GM12878 (cell line): ENCODE measurements around the gene NAV3. TPM values are rescaled to one million over a fixed set of nuclear protein-coding genes. Genes with fewer than 3 reads are reported as not detected.

ENCODE experiments used
- ATAC-seq: fragments of 200-7000 bp; cut with Tn5 transposase; 3 replicates; pipeline ENCODE4 v1.9.1; 2020; ENCODE audit warnings: mild to moderate bottlenecking, moderate library complexity
- BruUV-seq: library from RNA; stranded (reverse); fragments of 400-500 nt; replicated peaks from 2 replicates; lab custom pipeline; 2021; lab: Mats Ljungman, UMichigan
- CTCF ChIA-PET: fragments of 300-600 bp; sonication (Branson Sonifier 250); formaldehyde crosslinking; extraction: SDS; loops from one replicate; lab custom pipeline; 2021; ENCODE audit warnings: inconsistent platforms; lab: Yijun Ruan, JAX
- POLR2A ChIA-PET: fragments of 350-600 bp; formaldehyde crosslinking; extraction: SDS; loops from one replicate; lab custom pipeline; 2021; ENCODE audit warnings: inconsistent platforms; lab: Charles Lee
- RAD21 ChIA-PET: fragments of 300-600 bp; sonication (Branson Sonifier 250); formaldehyde crosslinking; loops from one replicate; lab custom pipeline; 2023; ENCODE audit warnings: antibody characterized with exemption; ENCODE audit not compliant: unreplicated experiment; lab: Charles Lee
- SMC1A ChIA-PET: fragments of 300-600 bp; sonication (Branson Sonifier 250); formaldehyde crosslinking; loops from one replicate; lab custom pipeline; 2023; ENCODE audit not compliant: unreplicated experiment, uncharacterized antibody; lab: Charles Lee
- DNase-seq: peaks from one replicate; pipeline ENCODE4 v3.0.0-alpha.2; 2011; ENCODE audit warnings: low read depth, low spot score
- FAIRE-seq: peaks from 3 replicates; lab custom pipeline; 2011; peaks lifted over from hg19 to GRCh38; lab: Jason Lieb, UNC
- H2AFZ ChIP-seq: 2 replicates; pipeline ENCODE4 v1.6.0; 2011; ENCODE audit warnings: low read depth, low read length, control low read depth; ENCODE audit not compliant: control insufficient read depth
- H3K27ac ChIP-seq: 2 replicates; pipeline ENCODE4 v1.5.1; 2011; ENCODE audit warnings: control low read depth; ENCODE audit not compliant: control insufficient read depth, insufficient read depth
- H3K27me3 ChIP-seq, 2 experiments: replicated peaks in 1 of 2; 2 replicates each; pipeline versions ENCODE4 v1.6.0 to v1.6.1; 2011; ENCODE audit warnings: low read length in 1 of 2; ENCODE audit not compliant: control insufficient read depth in 2 of 2, insufficient read depth in 2 of 2
- H3K36me3 ChIP-seq, 2 experiments: 2 replicates each; pipeline ENCODE4 v1.5.1; 2011; ENCODE audit warnings: low read length in 1 of 2; ENCODE audit not compliant: control insufficient read depth in 2 of 2, insufficient read depth in 2 of 2
- H3K4me1 ChIP-seq: 2 replicates; pipeline ENCODE4 v1.6.1; 2011; ENCODE audit warnings: mild to moderate bottlenecking, low read length, moderate library complexity, mixed read lengths; ENCODE audit not compliant: control insufficient read depth, insufficient read depth
- H3K4me2 ChIP-seq: 2 replicates; pipeline ENCODE4 v1.6.0; 2011; ENCODE audit warnings: control low read depth; ENCODE audit not compliant: control insufficient read depth, insufficient read depth
- H3K4me3 ChIP-seq: fragments of 200-600 bp; sonication (generic); 2 replicates; pipeline ENCODE4 v1.5.1; 2016
- H3K79me2 ChIP-seq: 2 replicates; pipeline ENCODE4 v1.6.0; 2011; ENCODE audit warnings: low read length; ENCODE audit not compliant: control insufficient read depth, insufficient read depth
- H3K9ac ChIP-seq: 2 replicates; pipeline ENCODE4 v1.8.0; 2011; ENCODE audit warnings: low read length, control low read depth, mixed read lengths; ENCODE audit not compliant: control insufficient read depth, insufficient read depth
- H3K9me3 ChIP-seq: replicated peaks from 3 replicates; pipeline ENCODE4 v1.5.1; 2011; ENCODE audit warnings: mild to moderate bottlenecking, low read length; ENCODE audit not compliant: control insufficient read depth, insufficient read depth
- H4K20me1 ChIP-seq: 2 replicates; pipeline ENCODE4 v1.6.0; 2011; ENCODE audit not compliant: control insufficient read depth, insufficient read depth
- ATF3 ChIP-seq: IDR thresholded peaks from 2 replicates; pipeline ENCODE4 v1.6.1; 2011; ENCODE audit warnings: low read depth, mild to moderate bottlenecking, low read length, moderate library complexity, borderline replicate concordance; ENCODE audit errors: extremely low read depth
- ELK1 ChIP-seq: IDR thresholded peaks from 2 replicates; pipeline ENCODE4 v1.6.1; 2012; ENCODE audit warnings: low read depth, low read length, improper control_type of control experiment
- HDAC2 ChIP-seq: fragments of 200-600 bp; sonication (generic); IDR thresholded peaks from 2 replicates; pipeline ENCODE4 v1.6.1; 2017
- MLLT1 ChIP-seq: fragments of 450-650 bp; IDR thresholded peaks from 2 replicates; pipeline ENCODE4 v1.6.1; 2016; ENCODE audit warnings: mild to moderate bottlenecking
- NFIC ChIP-seq: IDR thresholded peaks from 2 replicates; pipeline ENCODE4 v1.6.1; 2012; ENCODE audit warnings: low read depth, mild to moderate bottlenecking, inconsistent platforms, low read length, moderate library complexity
- USF2 ChIP-seq: IDR thresholded peaks from 2 replicates; pipeline ENCODE4 v1.6.1; 2011; ENCODE audit warnings: low read depth, low read length, improper control_type of control experiment, borderline replicate concordance
- YBX1 ChIP-seq: fragments of 450-650 bp; IDR thresholded peaks from 2 replicates; pipeline ENCODE4 v1.6.1; 2016; ENCODE audit warnings: antibody characterized with exemption
- ZNF217 ChIP-seq: fragments of 450-650 bp; IDR thresholded peaks from 2 replicates; pipeline ENCODE4 v1.6.1; 2017; ENCODE audit warnings: antibody characterized with exemption, mild to moderate bottlenecking
- WGBS: methylation state at CpG from one replicate; pipeline ENCODE4 v1.1.6; 2016; ENCODE audit warnings: low lambda C conversion rate; ENCODE audit not compliant: insufficient replicate concordance, insufficient coverage; ENCODE audit errors: missing lambda C conversion rate; 5-methylcytosine and 5-hydroxymethylcytosine counted together
- in situ Hi-C: fragments of 300-500 bp; cut with MboI; formaldehyde crosslinking; loops from 9 replicates; pipeline ENCODE4 v1.14.3; 2018; ENCODE audit warnings: mixed read lengths
- intact Hi-C: fragments of 100-400 bp; cut with micrococcal nuclease; formaldehyde crosslinking; loops from one replicate; pipeline ENCODE4 v1.14.2; 2022; ENCODE audit not compliant: unreplicated experiment
- polyA plus RNA-seq, 11 experiments: library from polyadenylated mRNA; depleted of rRNA in 4 of 11; unstranded in 6 of 11; stranded (reverse) in 5 of 11; fragments of >200 nt; fragmentation: Nextera tagmentation in 4 of 11; fragmentation: Illumina TruSeq in 1 of 11; extraction: Ambion mirVana in 4 of 11; extraction: Trizol in 1 of 11; gene quantifications; 1 replicate in 1 of 11; 2 replicates in 10 of 11; pipeline versions ENCODE4 v1.2.1 to v1.2.3, GENCODE V29; 2011 to 2016; ENCODE audit warnings: inconsistent platforms in 2 of 11, missing spikeins in 2 of 11, low read depth in 1 of 11
- total RNA-seq, 4 experiments: library from RNA; depleted of rRNA in 3 of 4; stranded (reverse); fragments of >200 nt in 3 of 4; fragmentation: Illumina TruSeq in 1 of 4; extraction: Trizol in 1 of 4; gene quantifications; 2 replicates each; pipeline versions ENCODE4 v1.2.1 to v1.2.3, GENCODE V29; 2013 to 2021

Gene NAV3
- total and polyA plus RNA-seq, 10 of the 15 experiments (the other 5 are each of a cell fraction or from before 2014, with no cell fraction given): 0.05 to 0.51 (median 0.22) TPM; not detected in 1

DNA sequence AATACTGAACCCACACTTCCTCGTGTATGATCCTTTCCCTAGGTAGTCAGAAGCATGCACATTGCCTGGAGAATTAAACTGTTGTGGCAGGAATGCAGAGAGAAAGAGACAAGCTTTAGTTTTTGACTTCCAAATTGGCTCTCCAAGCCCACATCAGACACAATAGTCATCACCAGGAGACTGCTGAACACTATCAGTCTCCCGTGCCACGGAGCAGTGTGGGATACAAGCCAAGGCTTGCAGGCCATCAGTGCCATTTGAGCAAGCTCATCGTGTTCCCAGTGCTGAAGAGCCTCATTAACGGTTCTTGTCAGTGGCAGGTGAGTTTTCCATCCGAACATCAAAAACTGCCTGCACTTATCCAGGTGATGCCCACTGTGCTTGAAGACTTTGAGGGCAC lies 410.8 kb downstream of the NAV3 start:
- H3K4me2 ChIP-seq: no peak overlapping the region
- ChIA-PET RAD21 (no interaction called here), SMC1A (no interaction called here), CTCF (interaction anchor here (2.0 kb wide), 1 partner anchor 12 kb away, joined by 5 read pairs; no protein-coding TSS in a partner anchor), POLR2A (no interaction called here)
- H4K20me1 ChIP-seq: no peaks in the 10 kb centered on the region
- H3K27me3 ChIP-seq: no peaks in the 10 kb centered on the region
- in situ Hi-C loops (no loop called here), intact Hi-C loops (no loop called here)
- no peaks in the 10 kb centered on the region for H3K36me3 ChIP-seq
- no peak overlapping the region for H3K4me3 ChIP-seq
- no peaks in the 10 kb centered on the region for H3K4me1 ChIP-seq
- no peaks in the 10 kb centered on the region for H3K9me3 ChIP-seq
- FAIRE-seq (no peak), ATAC-seq (no peak), DNase-seq (no peak)
- H3K79me2 ChIP-seq: no peaks in the 10 kb centered on the region
- TF ChIP-seq MLLT1 (no peak), USF2 (no peak), NFIC (no peak), HDAC2 (no peak), ELK1 (no peak), YBX1 (no peak), ATF3 (no peak), ZNF217 (no peak)
- no TSS peak for BruUV-seq
- H3K27ac ChIP-seq: no peak overlapping the region
- no peak overlapping the region for H2AFZ ChIP-seq
- 31% methylated on average over 6 of the region's 6 CpGs for WGBS
- H3K9ac ChIP-seq: no peak overlapping the region
